GM19025 (cell line): ENCODE results near the gene PMVK.

ENCODE experiments used
- ATAC-seq: cut with Tn5 transposase; IDR thresholded peaks from one replicate; pipeline ENCODE4 v1.9.1; 2021; ENCODE audit warnings: mild to moderate bottlenecking, low read depth, moderate library complexity; ENCODE audit not compliant: unreplicated experiment

PMVK gene

GRCh38 chr1:154883919-154884868, 52.3 kb downstream of the PMVK start:
- no peak for ATAC-seq

GRCh38 chr1:154881820-154882535, 54.5 kb downstream of the PMVK start:
- no peak for ATAC-seq

GRCh38 chr1:154880671-154881070, 55.8 kb downstream of the PMVK start:
- no peak for ATAC-seq

GRCh38 chr1:154879038-154879421, 57.5 kb downstream of the PMVK start:
- no peak for ATAC-seq

GRCh38 chr1:154878371-154879037, 58.0 kb downstream of the PMVK start:
- no peak for ATAC-seq

GRCh38 chr1:154877370-154877974, 59.0 kb downstream of the PMVK start:
- ATAC-seq = no peak

- ATAC-seq = no peak
Measured at GRCh38 chr1:154876842-154877369, 59.6 kb downstream of the PMVK start.
